HG02973 (cell line): ENCODE measurements around the gene MAGI1.
"Not testable (repeated sequence)": the region's sequence is repeated elsewhere in the genome, so short reads cannot be mapped to it uniquely, and the experiment has no call there.

Source experiments
- ATAC-seq: cut with Tn5 transposase; IDR thresholded peaks from one replicate; pipeline ENCODE4 v1.9.1; 2021; ENCODE audit warnings: moderate library complexity; ENCODE audit not compliant: unreplicated experiment

MAGI1 gene

GRCh38 chr3:65730449-65730848 lies 308.3 kb downstream of the MAGI1 start:
- no peak for ATAC-seq

DNA sequence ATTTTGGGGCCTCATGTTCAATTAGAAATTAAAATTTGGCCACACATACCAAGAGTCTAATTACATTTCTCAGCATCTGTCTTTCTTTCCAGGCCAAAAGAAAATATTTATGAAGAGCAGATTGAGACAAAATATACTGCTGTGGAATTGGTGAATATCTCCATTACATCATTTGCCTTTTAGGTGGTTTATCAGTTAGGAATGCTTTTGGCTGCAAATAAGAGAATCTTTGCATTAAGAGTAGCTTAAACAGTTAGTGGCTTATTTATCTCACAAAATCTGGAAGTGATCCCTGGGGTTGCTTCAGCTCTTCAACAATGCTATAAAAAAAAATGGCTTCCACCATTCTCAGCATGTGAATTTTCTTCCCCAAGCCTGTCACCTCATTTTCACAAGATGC lies 308.7 kb downstream of the MAGI1 start:
- no peak for ATAC-seq

GRCh38 chr3:65729555-65729954 lies 309.2 kb downstream of the MAGI1 start:
- no peak for ATAC-seq

DNA sequence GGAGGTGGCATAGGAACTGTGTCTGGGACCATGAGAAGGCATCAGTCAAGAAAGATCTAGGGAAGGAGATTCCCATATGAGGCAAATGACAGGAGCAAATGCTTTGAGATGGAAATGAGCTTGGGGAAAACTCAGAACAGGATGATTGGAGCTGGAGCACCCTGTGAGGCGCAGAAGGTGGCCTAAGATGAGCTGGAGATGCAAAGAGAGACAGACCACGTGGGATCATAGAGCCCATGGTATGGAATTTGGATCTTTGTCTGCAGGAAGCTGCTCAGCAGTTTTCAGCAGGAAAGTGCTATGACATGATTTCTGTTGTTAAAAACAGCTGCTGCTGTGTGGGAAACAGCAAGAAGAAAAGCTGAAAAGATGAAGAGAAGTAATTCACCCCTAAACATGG lies 310.6 kb downstream of the MAGI1 start:
- no peak for ATAC-seq

GRCh38 chr3:65723985-65724384 lies 314.7 kb downstream of the MAGI1 start:
- ATAC-seq = no peak

DNA sequence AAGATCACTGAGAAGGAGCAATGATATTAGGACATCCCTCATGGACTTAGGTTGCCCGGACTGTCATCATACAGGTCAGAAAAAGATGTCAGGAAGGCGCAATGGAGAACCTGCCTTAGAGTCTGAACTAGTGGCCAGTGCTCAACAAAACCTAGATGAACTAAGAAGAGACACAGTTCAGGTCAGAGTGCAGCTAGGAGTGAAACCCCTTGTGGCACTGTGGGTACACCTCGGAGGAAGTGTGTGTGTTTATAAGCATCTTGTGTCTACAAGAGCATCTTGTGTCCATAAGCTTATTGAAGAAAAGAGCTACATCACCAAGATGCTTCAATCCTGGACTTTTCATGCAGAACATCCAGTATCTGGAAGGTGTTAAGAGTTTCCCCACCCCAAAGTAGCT lies 315.7 kb downstream of the MAGI1 start:
- ATAC-seq = no peak

- no peak for ATAC-seq
Observed at GRCh38 chr3:65720989-65721737, 317.6 kb downstream of the MAGI1 start.

- not testable (repeated sequence) for ATAC-seq
Observed at GRCh38 chr3:65719639-65720038, 319.1 kb downstream of the MAGI1 start.

DNA sequence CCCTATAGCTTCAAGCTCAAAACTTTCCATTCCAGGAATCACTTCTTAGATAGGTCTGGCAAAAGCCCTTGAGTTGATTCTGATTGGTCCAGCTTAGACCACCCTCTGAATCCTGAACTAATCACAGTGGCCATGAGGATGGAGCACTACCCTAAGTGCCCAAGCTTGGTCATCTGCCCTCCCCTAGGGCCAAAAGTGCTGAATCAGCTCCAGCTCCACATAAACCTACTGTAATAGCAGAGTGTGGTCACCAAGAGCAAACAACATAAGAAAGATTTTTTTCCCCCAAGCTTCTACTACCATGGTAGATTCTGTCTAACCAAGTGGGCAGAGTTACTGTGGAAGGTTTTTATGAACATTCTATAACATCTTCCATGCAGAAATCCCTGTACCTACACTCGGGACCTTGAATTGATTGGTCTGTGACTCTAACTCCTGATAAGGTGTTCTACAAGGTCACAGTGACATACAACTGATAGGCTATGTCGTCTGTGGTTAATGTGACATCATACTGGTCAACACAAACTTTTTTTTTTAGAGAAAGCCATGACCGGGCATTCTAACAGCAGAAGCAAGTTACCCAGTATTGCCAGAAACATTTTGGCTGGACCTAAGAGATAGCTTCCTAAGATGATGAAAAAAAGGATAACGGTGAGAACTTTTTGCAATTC lies 320.9 kb downstream of the MAGI1 start:
- ATAC-seq = no peak

- ATAC-seq = no peak
Observed at GRCh38 chr3:65716071-65716751, 322.5 kb downstream of the MAGI1 start.

DNA sequence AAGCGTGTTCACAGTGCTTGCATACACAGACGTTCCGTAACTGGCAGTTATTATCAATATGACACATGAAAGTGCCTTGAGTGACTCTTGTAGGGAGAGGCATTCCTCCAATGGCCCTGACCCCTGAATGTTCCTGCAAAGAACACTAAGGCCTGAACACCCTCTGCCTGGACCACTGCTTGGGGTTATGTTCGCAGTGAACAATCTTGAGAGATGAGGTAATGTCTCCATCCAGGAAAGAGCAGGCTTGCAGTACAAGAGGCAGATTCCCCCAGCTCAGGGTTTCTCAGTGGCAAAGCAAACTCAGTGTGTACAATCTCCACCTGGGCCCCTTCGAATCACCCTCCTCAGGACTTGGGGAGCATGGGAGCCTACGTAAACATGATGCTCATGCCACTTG lies 324.6 kb downstream of the MAGI1 start:
- no peak for ATAC-seq

DNA sequence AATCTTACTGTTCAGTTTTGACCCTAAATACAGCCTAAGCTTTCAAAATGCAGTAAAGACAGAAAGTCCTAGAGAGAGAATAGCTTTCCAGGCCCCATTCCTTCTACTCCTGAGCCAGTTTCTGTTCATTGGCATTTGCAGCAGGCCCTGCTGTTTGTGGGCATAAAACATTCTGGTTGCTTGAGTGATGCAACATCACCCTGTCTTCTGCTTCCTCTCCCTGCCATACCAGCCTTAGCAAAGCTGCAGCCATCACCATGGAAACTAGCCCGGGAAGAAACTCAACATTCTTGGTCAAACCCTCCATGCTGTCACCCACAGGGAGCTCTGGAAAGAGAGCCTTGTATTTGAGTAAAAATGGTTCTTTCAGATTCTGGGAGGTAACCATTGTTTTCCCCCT lies 325.7 kb downstream of the MAGI1 start:
- ATAC-seq = no peak

DNA sequence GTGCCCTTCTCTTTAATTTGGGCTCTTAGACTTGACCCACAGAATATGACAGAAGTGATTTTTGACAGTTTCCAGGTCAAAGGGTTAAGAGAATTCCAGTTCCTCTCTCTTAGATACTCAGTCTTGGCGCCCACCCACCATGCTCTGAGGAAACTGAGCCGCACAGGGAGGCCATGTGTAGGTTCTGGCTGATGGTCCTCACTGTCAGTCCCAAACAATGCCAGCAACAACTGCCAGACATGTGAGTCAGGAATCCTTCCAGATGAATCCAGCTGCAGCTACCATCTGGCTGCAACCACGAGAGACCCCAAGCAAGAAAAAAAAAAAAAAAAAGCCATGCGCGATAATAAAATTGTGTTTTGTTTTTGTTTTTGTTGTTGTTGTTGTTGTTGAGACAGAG lies 326.6 kb downstream of the MAGI1 start:
- no peak for ATAC-seq

DNA sequence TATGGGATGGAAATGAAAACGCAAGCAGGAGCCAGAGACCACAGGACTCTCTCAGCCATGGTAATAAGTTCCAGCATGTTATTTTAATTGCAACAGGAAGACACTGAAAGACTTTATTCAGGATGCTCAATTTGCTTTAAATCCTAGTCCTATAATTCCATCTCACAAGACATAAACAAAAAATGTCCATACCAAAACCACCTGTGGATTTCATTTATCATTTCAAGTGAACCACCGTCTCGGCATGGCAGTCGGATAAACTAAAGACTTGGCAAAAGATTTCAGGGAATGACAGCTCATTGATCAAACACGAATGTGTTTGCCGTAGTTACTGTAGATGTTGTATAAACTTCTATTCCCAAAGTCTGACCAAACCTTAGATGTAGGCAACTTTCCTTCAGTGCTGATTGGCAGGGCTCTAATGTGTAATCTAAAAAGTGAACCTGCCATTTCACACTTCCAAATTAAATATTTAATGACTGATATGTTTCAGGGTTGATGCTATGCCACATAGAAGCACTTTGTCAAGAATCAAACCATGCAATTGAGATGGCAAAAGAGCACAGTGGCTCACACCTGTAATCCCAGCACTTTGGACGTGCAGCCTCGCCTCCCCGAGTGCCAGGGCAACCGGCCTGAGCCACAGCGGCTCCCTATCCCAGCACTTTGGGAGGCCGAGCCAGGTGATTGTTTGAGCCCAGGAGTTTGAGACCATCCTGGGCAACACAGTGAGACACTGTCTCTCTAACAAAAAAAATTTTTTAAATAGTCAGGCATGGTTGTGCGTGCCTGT lies 331.7 kb downstream of the MAGI1 start:
- no peak for ATAC-seq

GRCh38 chr3:65706301-65706700 lies 332.4 kb downstream of the MAGI1 start:
- no peak for ATAC-seq

DNA sequence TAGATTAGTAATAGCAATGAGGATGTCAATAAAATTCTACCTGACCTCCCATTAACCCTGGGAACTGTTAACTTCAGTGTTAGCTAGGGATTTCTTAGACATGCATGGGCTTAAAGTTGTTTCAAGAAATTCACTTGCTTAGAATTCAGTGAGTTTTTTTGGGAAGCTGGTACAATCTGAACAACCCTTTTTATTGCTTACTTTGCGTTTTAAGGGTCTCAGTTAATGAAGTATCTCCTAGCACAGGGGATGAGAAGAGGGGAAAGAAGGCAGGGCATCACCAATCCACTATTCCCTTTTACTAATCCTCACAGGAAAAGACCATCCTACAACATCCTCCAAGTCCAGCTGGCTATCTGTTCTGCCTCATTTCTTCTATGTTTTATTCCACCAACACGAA lies 334.9 kb downstream of the MAGI1 start:
- ATAC-seq = no peak

- no peak for ATAC-seq
Observed at GRCh38 chr3:65703026-65703425, 335.7 kb downstream of the MAGI1 start.

- no peak for ATAC-seq
Observed at GRCh38 chr3:65702202-65702601, 336.5 kb downstream of the MAGI1 start.

GRCh38 chr3:65701516-65701915 lies 337.2 kb downstream of the MAGI1 start:
- no peak for ATAC-seq

DNA sequence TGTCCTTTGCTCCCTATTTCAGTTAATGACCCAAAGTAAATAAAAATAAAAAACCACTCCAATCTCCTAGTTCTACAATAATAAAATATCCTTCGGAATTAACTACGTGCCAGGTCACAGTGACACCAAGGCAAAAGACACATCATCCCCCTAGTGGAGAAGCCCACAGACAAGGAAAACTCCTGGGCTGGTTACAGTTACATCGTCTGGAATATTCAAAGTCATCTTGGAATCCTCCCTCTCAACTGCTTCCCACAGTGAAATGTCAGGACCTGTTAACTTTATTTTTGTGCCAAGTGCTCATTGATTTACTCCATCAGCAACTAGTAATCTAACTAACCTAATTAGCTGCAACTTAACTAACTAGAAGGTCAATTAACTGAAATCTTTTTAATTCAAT lies 349.3 kb downstream of the MAGI1 start:
- no peak for ATAC-seq

DNA sequence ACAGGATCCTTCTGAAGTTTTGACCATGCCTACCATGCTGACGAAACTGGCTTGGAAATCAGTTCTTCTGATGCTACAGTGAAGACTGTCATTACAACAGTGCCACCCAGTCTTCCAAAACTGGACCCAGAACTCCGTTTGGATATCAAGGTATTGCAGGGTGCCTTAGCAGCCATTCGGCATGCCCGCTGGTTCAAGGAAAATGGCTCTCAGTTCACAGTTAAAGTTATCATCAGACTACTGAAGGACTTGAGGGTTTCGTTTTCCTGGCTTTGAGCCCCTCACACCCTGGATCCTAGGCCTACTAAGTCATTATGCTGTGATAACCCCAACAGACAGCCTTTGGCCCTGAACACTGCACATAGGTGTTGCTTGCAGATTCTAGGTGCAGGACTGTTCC lies 351.0 kb downstream of the MAGI1 start:
- ATAC-seq = no peak
